ENCODE data around the gene ERVW-1. TPM values are rescaled to one million over a fixed set of nuclear protein-coding genes. Genes with fewer than 3 reads are reported as not detected.

The ERVW-1 gene
- total RNA-seq, 2 experiments from 2014 or later: not detected

DNA sequence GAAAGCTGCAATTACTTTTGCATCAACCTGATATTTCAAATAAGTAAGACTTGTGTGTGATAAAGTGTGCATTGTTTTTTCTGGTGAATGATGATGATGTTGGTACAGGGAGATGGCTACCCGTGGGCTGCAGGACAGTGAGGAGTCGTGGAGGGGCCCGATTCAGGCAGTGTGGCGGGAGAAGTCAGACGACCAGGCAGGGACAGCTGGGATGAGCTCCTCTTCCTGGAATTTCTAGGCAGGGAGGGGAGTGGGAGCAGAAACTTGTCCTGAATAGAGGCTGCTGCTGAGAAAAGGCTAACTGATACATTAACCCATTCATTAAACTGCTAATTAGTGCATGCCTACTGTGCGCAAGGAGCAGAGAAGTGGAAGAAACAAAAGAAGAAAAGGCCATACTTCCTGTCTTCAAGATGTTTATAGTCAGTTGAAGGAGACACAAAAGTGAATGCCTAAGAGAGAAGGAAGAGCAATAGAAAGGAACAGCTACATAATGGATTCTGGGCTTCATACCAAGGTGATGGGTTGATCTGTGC, 39.7 kb downstream of the ERVW-1 start:
- H3K27ac Mint-ChIP-seq: no peak overlapping the region
- H3K4me1 Mint-ChIP-seq (ENCODE audit: low read depth): no peaks in the 10 kb centered on the region
- H3K27ac ChIP-seq (ENCODE audit: low read depth in 1 of 2, low read length in 2 of 2): no peak overlapping the region
- no peaks in the 10 kb centered on the region for H3K36me3 ChIP-seq (ENCODE audit: insufficient read depth, low read length)
- no peaks in the 10 kb centered on the region for H3K9me3 Mint-ChIP-seq
- H3K4me1 ChIP-seq (ENCODE audit: insufficient read depth, low read length): no peaks in the 10 kb centered on the region
- POLR2A ChIA-PET: interaction anchor here (1.8 kb wide), 1 partner anchor 10 kb away, joined by 4 read pairs; the partner anchor contains the start of gene GATAD1
- H3K27me3 ChIP-seq (ENCODE audit: control insufficient read depth in 1 of 2, insufficient read depth in 2 of 2, low read length in 2 of 2): no peaks in the 10 kb centered on the region
- no peak for TF ChIP-seq CTCF (IDR thresholded peaks at IDR 0.05)
- DNase-seq (no peak), ATAC-seq (ENCODE audit: poor library complexity) (no peak)
- H3K4me3 Mint-ChIP-seq: no peak overlapping the region
- CTCF ChIA-PET: interaction anchor here (1.6 kb wide), 1 partner anchor 9 kb away, joined by 5 read pairs; the partner anchor contains the start of gene GATAD1
- no peak overlapping the region for H3K4me3 ChIP-seq (ENCODE audit: low read length)
- no peaks in the 10 kb centered on the region for H3K27me3 Mint-ChIP-seq
- H3K9me3 ChIP-seq (ENCODE audit: control insufficient read depth in 1 of 2, insufficient read depth in 1 of 2, low read length in 2 of 2): no peaks in the 10 kb centered on the region
- no peaks in the 10 kb centered on the region for H3K36me3 Mint-ChIP-seq (ENCODE audit: low read depth)
- intact Hi-C loops (cut with DNase I, micrococcal nuclease): no loop called here

GRCh38 chr7:92436612-92437445, 40.9 kb downstream of the ERVW-1 start:
- no peak for ATAC-seq (ENCODE audit: poor library complexity)
- Mint-ChIP-seq H3K9me3 (no peaks in the 10 kb centered on the region), H3K4me1 (ENCODE audit: low read depth) (no peaks in the 10 kb centered on the region), H3K27me3 (no peaks in the 10 kb centered on the region), H3K4me3 (no peak overlapping the region), H3K27ac (no peak overlapping the region), H3K36me3 (ENCODE audit: low read depth) (no peaks in the 10 kb centered on the region)
- H3K4me3 ChIP-seq (ENCODE audit: low read length): no peak overlapping the region
- TF ChIP-seq CTCF (IDR thresholded peaks at IDR 0.05): no peak
- no peaks in the 10 kb centered on the region for H3K9me3 ChIP-seq (ENCODE audit: control insufficient read depth in 1 of 2, insufficient read depth in 1 of 2, low read length in 2 of 2)
- no peaks in the 10 kb centered on the region for H3K36me3 ChIP-seq (ENCODE audit: insufficient read depth, low read length)
- no peaks in the 10 kb centered on the region for H3K27me3 ChIP-seq (ENCODE audit: control insufficient read depth in 1 of 2, insufficient read depth in 2 of 2, low read length in 2 of 2)
- POLR2A ChIA-PET: interaction anchor here (1.8 kb wide), 1 partner anchor 11 kb away, joined by 4 read pairs; the partner anchor contains the start of gene GATAD1
- intact Hi-C loops (cut with DNase I, micrococcal nuclease): no loop called here
- H3K4me1 ChIP-seq (ENCODE audit: insufficient read depth, low read length): no peaks in the 10 kb centered on the region
- H3K27ac ChIP-seq (ENCODE audit: low read depth in 1 of 2, low read length in 2 of 2): no peak overlapping the region
- CTCF ChIA-PET: no interaction called here
- DNase-seq: no peak

- Histone ChIP-seq H3K27ac (ENCODE audit: low read depth in 1 of 2, low read length in 2 of 2) (no peak overlapping the region), H3K9me3 (ENCODE audit: control insufficient read depth in 1 of 2, insufficient read depth in 1 of 2, low read length in 2 of 2) (no peaks in the 10 kb centered on the region), H3K36me3 (ENCODE audit: insufficient read depth, low read length) (no peaks in the 10 kb centered on the region), H3K4me1 (ENCODE audit: insufficient read depth, low read length) (no peaks in the 10 kb centered on the region), H3K27me3 (ENCODE audit: control insufficient read depth in 1 of 2, insufficient read depth in 2 of 2, low read length in 2 of 2) (no peaks in the 10 kb centered on the region), H3K4me3 (ENCODE audit: low read length) (no peak overlapping the region)
- Mint-ChIP-seq H3K27me3 (no peaks in the 10 kb centered on the region), H3K4me1 (ENCODE audit: low read depth) (no peaks in the 10 kb centered on the region), H3K36me3 (ENCODE audit: low read depth) (no peaks in the 10 kb centered on the region), H3K27ac (no peak overlapping the region), H3K9me3 (no peaks in the 10 kb centered on the region), H3K4me3 (no peak overlapping the region)
- DNase-seq: no peak
- TF ChIP-seq CTCF (IDR thresholded peaks at IDR 0.05): no peak
- ATAC-seq (ENCODE audit: poor library complexity): no peak
- CTCF ChIA-PET: no interaction called here
- POLR2A ChIA-PET: no interaction called here
- intact Hi-C loops (cut with DNase I, micrococcal nuclease): no loop called here
These were observed 42.2 kb downstream of the ERVW-1 start for GRCh38 chr7:92435542-92435941.
